WTC11 (cell line): ENCODE measurements around the gene POLR3GL.

Source experiments
- KAT7 ChIP-seq: sonication (generic); formaldehyde crosslinking; IDR thresholded peaks from 2 replicates; pipeline ENCODE4 v1.8.1; 2023; ENCODE audit warnings: missing genetic modification reagents, mild to moderate bottlenecking, borderline replicate concordance
- NR2C2 ChIP-seq: sonication (generic); formaldehyde crosslinking; IDR thresholded peaks from 2 replicates; pipeline ENCODE4 v1.8.0; 2022; ENCODE audit warnings: mild to moderate bottlenecking, missing genetic modification reagents

DNA sequence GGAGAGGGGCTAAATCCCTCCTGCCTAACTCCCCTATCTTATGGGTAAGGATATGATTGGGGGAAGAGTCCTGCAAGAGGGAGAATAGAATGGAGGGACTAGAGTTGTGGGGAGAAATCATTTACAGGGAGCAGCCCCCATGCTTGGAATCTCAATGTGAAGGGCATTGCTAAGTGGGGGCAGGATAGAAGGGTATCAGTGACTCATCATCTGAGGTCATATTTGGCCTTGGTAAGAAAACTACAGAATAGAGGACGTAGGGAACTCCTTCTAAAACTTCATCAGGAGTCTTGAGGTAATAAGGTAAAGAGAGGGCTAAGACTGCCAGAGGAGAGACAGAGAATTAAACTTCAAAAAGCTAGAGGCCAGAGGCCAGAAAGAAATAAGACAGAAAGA is 56.6 kb downstream of the POLR3GL start:
- no peak for TF ChIP-seq KAT7 (CRISPR knock-in tag)
- TF ChIP-seq NR2C2 (CRISPR knock-in tag) = no peak
